Uterus (tissue), 4 donors: Measurements from ENCODE around the gene CLDN15. TPM values are rescaled to one million over a fixed set of nuclear protein-coding genes. Genes with fewer than 3 reads are reported as not detected.

Experiments
- DNase-seq, 2 donors: peaks; one replicate each; pipeline ENCODE4 v3.0.0-alpha.2; 2019 to 2020
- H3K27ac ChIP-seq, 2 donors: fragments of 200-600 bp; sonication (generic); 1 replicate in 1 of 2; 2 replicates in 1 of 2; pipeline ENCODE4 v1.5.1; 2016 to 2018
- H3K27me3 ChIP-seq, 2 donors: fragments of 200-600 bp; sonication (generic); one replicate each; pipeline ENCODE4 v1.5.1; 2018 to 2019; ENCODE audit warnings: control low read depth in 1 of 2
- H3K36me3 ChIP-seq, 2 donors: fragments of 200-600 bp; sonication (generic); one replicate each; pipeline ENCODE4 v1.5.1; 2019; ENCODE audit warnings: control low read depth in 1 of 2
- H3K4me1 ChIP-seq, 2 donors: fragments of 200-600 bp; sonication (generic); one replicate each; pipeline ENCODE4 v1.5.1; 2018 to 2019; ENCODE audit warnings: control low read depth in 1 of 2
- H3K4me3 ChIP-seq, 2 donors: fragments of 200-600 bp; sonication (generic); 1 replicate in 1 of 2; 2 replicates in 1 of 2; pipeline ENCODE4 v1.5.1; 2018 to 2019; ENCODE audit warnings: mild to moderate bottlenecking in 1 of 2
- H3K9me3 ChIP-seq, 2 donors: fragments of 200-600 bp; sonication (generic); one replicate each; pipeline ENCODE4 v1.5.1; 2019; ENCODE audit warnings: control low read depth in 1 of 2
- CTCF ChIP-seq, 4 experiments: fragments of 200-600 bp in 2 of 4; fragments of 450-650 bp in 2 of 4; sonication (generic) in 2 of 4; IDR thresholded peaks; one replicate each; pipeline ENCODE4 v1.5.1; 2016 to 2019; ENCODE audit warnings: antibody characterized with exemption in 4 of 4, mild to moderate bottlenecking in 2 of 4, moderate library complexity in 1 of 4
- POLR2A ChIP-seq, 2 donors: fragments of 450-650 bp; IDR thresholded peaks; one replicate each; pipeline ENCODE4 v1.6.1; 2016; ENCODE audit warnings: antibody characterized with exemption in 2 of 2, mild to moderate bottlenecking in 1 of 2, moderate library complexity in 1 of 2
- intact Hi-C: fragments of 100-400 bp; cut with DNase I; formaldehyde crosslinking; loops from one replicate; pipeline ENCODE4 v1.15.1; 2023; ENCODE audit warnings: low total_unique reads
- small RNA-seq: library from RNA; depleted of rRNA; stranded (forward); fragments of <200 nt; gene quantifications from one replicate; pipeline ENCODE3, GENCODE V24; 2016
- total RNA-seq, 4 donors: library from RNA; depleted of rRNA in 3 of 4; stranded (reverse); fragments of >200 nt in 3 of 4; gene quantifications; one replicate each; pipeline versions ENCODE4 v1.1.0 to v1.2.4, GENCODE V29; 2014 to 2023
- donor health status: DM: yes; HTN: yes; CAD: no.

CLDN15 gene
- total RNA-seq, 4 donors from 2014 or later, result 5.6 to 49.4 (median 16.7) TPM

- DNase-seq, result no peak
- H3K27me3 ChIP-seq, result no peaks in the 10 kb centered on the region
- intact Hi-C loops, result no loop called here
Measured at GRCh38 chr7:101195884-101196283, 41.7 kb downstream of the CLDN15 start.

GRCh38 chr7:101189109-101189508 lies 48.5 kb downstream of the CLDN15 start:
- no peaks in the 10 kb centered on the region for H3K9me3 ChIP-seq
- DNase-seq, result no peak
- H3K27me3 ChIP-seq, result no peaks in the 10 kb centered on the region
- no peak overlapping the region for H3K4me3 ChIP-seq
- no peak for TF ChIP-seq POLR2A (IDR thresholded peaks at IDR 0.05)
- no peak for TF ChIP-seq CTCF (IDR thresholded peaks at IDR 0.05)
- H3K4me1 ChIP-seq, result no peaks in the 10 kb centered on the region
- intact Hi-C loops, result no loop called here
- H3K36me3 ChIP-seq, result no peaks in the 10 kb centered on the region
- H3K27ac ChIP-seq, result no peak overlapping the region

More at GRCh38 chr7:101195884-101196283, 41.7 kb downstream of the CLDN15 start:
- no peaks in the 10 kb centered on the region for H3K36me3 ChIP-seq
- no peaks in the 10 kb centered on the region for H3K4me1 ChIP-seq
- H3K9me3 ChIP-seq, result no peaks in the 10 kb centered on the region
- no peak overlapping the region for H3K27ac ChIP-seq
- H3K4me3 ChIP-seq, result no peak overlapping the region
- no peak for TF ChIP-seq POLR2A (IDR thresholded peaks at IDR 0.05)
- no peak for TF ChIP-seq CTCF (IDR thresholded peaks at IDR 0.05)

- H3K27ac ChIP-seq, result no peak overlapping the region
- no peaks in the 10 kb centered on the region for H3K9me3 ChIP-seq
- H3K27me3 ChIP-seq, result no peaks in the 10 kb centered on the region
- intact Hi-C loops, result no loop called here
- H3K36me3 ChIP-seq, result no peaks in the 10 kb centered on the region
- H3K4me3 ChIP-seq, result no peak overlapping the region
- DNase-seq, result no peak
- H3K4me1 ChIP-seq, result no peaks in the 10 kb centered on the region
- no peak for TF ChIP-seq CTCF (IDR thresholded peaks at IDR 0.05)
- no peak for TF ChIP-seq POLR2A (IDR thresholded peaks at IDR 0.05)
Measured at GRCh38 chr7:101186844-101187428, 50.7 kb downstream of the CLDN15 start.

GRCh38 chr7:101186194-101186593 lies 51.4 kb downstream of the CLDN15 start:
- TF ChIP-seq CTCF (IDR thresholded peaks at IDR 0.05), result no peak
- no peak for TF ChIP-seq POLR2A (IDR thresholded peaks at IDR 0.05)
- DNase-seq, result no peak
- H3K4me3 ChIP-seq, result no peak overlapping the region
- H3K9me3 ChIP-seq, result no peaks in the 10 kb centered on the region
- no peaks in the 10 kb centered on the region for H3K4me1 ChIP-seq
- peaks cover under 1 to 4% of the 10 kb centered on the region in 2 donors for H3K27me3 ChIP-seq
- H3K36me3 ChIP-seq, result no peaks in the 10 kb centered on the region
- intact Hi-C loops, result no loop called here
- H3K27ac ChIP-seq, result no peak overlapping the region

- no peaks in the 10 kb centered on the region for H3K4me1 ChIP-seq
- no peak overlapping the region for H3K4me3 ChIP-seq
- H3K9me3 ChIP-seq, result no peaks in the 10 kb centered on the region
- intact Hi-C loops, result no loop called here
- peaks cover 5 to 13% of the 10 kb centered on the region in 2 donors for H3K27me3 ChIP-seq
- TF ChIP-seq POLR2A (IDR thresholded peaks at IDR 0.05) (no peak), CTCF (IDR thresholded peaks at IDR 0.05) (no peak)
- no peak for DNase-seq
- H3K36me3 ChIP-seq, result no peaks in the 10 kb centered on the region
- no peak overlapping the region for H3K27ac ChIP-seq
Measured at GRCh38 chr7:101185258-101185839, 52.3 kb downstream of the CLDN15 start.

Small RNAs within 50 kb of the gene (small RNA-seq; reads per million reads assigned to genes)
- gene RNU6-1104P, result not detected

Other genes starting within 250 kb of the CLDN15 start
- gene MUC17, start 217.7 kb downstream of the CLDN15 start, total RNA-seq, result under 1 TPM in 1 of 4 donors, not detected in 3; under 0.01 TPM
- 10 to 100 TPM in 3 of 4 donors, 1 to 10 TPM in 1; 9.7 to 73.0 (median 26.3) TPM for gene TRIM56, start 152.3 kb downstream of the CLDN15 start, total RNA-seq
- gene SERPINE1, start 110.7 kb downstream of the CLDN15 start, total RNA-seq, result 10 to 100 TPM in 1 of 4 donors, 1 to 10 TPM in 2, under 1 TPM in 1; 0.51 to 10.6 (median 5.5) TPM
- gene AP1S1, start 83.3 kb downstream of the CLDN15 start, total RNA-seq, result 10 to 100 TPM in 3 of 4 donors, 1 to 10 TPM in 1; 9.2 to 59.6 (median 30.2) TPM
- under 1 TPM in 1 of 4 donors, not detected in 3; 0.14 TPM for gene VGF, start 72.2 kb downstream of the CLDN15 start, total RNA-seq
- gene NAT16, start 57.5 kb downstream of the CLDN15 start, total RNA-seq, result not detected
- not detected for gene MOGAT3, start 36.8 kb downstream of the CLDN15 start, total RNA-seq
- 10 to 100 TPM; 29.2 to 75.4 (median 34.1) TPM for gene PLOD3, start 20.2 kb downstream of the CLDN15 start, total RNA-seq
- gene ZNHIT1, start 19.6 kb downstream of the CLDN15 start, total RNA-seq, result 10 to 100 TPM; 40.7 to 53.3 (median 52.0) TPM
- 100 to 1,000 TPM; 129 to 251 (median 233) TPM for gene FIS1, start 7.3 kb upstream of the CLDN15 start, total RNA-seq
- gene IFT22, start 84.0 kb upstream of the CLDN15 start, total RNA-seq, result 10 to 100 TPM in 3 of 4 donors, 1 to 10 TPM in 1; 7.1 to 43.5 (median 27.6) TPM
- gene COL26A1, start 125.1 kb upstream of the CLDN15 start, total RNA-seq, result 10 to 100 TPM in 1 of 4 donors, under 1 TPM in 1, not detected in 2; 0.30 to 11.8 TPM